Loucy (cell line): ENCODE data around the gene PRR36.

Source experiments
- H2AFZ ChIP-seq: fragments of 200-600 bp; sonication (generic); 2 replicates; pipeline ENCODE4 v1.6.0; 2016; ENCODE audit warnings: antibody characterized with exemption, mild to moderate bottlenecking, low read length, moderate library complexity
- H3F3A ChIP-seq: fragments of 200-600 bp; 2 replicates; pipeline ENCODE4 v1.6.0; 2016; ENCODE audit warnings: antibody characterized with exemption, low read depth, mild to moderate bottlenecking
- H3K27me3 ChIP-seq: fragments of 200-600 bp; sonication (generic); 2 replicates; pipeline ENCODE4 v1.6.1; 2014; ENCODE audit warnings: low read length, mild to moderate bottlenecking; ENCODE audit not compliant: insufficient read depth, poor library complexity, severe bottlenecking
- H3K36me3 ChIP-seq: fragments of 200-600 bp; sonication (generic); 2 replicates; pipeline ENCODE4 v1.6.1; 2016; ENCODE audit warnings: low read length; ENCODE audit not compliant: insufficient read depth
- H3K4me1 ChIP-seq: fragments of 200-600 bp; sonication (generic); 2 replicates; pipeline ENCODE4 v1.5.1; 2014; ENCODE audit warnings: low read length, mild to moderate bottlenecking; ENCODE audit not compliant: insufficient read depth, poor library complexity, severe bottlenecking
- H3K4me2 ChIP-seq: fragments of 200-600 bp; sonication (generic); 2 replicates; pipeline ENCODE4 v1.6.0; 2014; ENCODE audit warnings: antibody characterized with exemption, low read length, low read depth, mild to moderate bottlenecking; ENCODE audit not compliant: poor library complexity, severe bottlenecking
- H3K4me3 ChIP-seq: fragments of 200-600 bp; sonication (generic); 2 replicates; pipeline ENCODE4 v1.5.1; 2014; ENCODE audit warnings: low read length, mild to moderate bottlenecking, mixed read lengths; ENCODE audit not compliant: poor library complexity, severe bottlenecking
- H3K79me2 ChIP-seq: fragments of 200-600 bp; sonication (generic); 2 replicates; pipeline ENCODE4 v1.6.1; 2014; ENCODE audit warnings: low read length; ENCODE audit not compliant: insufficient read depth
- H3K9ac ChIP-seq: fragments of 200-600 bp; sonication (generic); 2 replicates; pipeline ENCODE4 v1.6.0; 2014; ENCODE audit warnings: mild to moderate bottlenecking, low read depth, low read length, moderate library complexity; ENCODE audit not compliant: poor library complexity, severe bottlenecking
- H3K9me2 ChIP-seq: fragments of 200-600 bp; sonication (generic); replicated peaks from 2 replicates; pipeline ENCODE4 v1.6.1; 2016; ENCODE audit warnings: low read depth, low read length, mixed read lengths
- H3K9me3 ChIP-seq: fragments of 200-600 bp; sonication (generic); 2 replicates; pipeline ENCODE4 v1.6.1; 2014; ENCODE audit warnings: mild to moderate bottlenecking, antibody characterized with exemption, low read length, low read depth; ENCODE audit not compliant: insufficient read depth
- H4K20me1 ChIP-seq: fragments of 200-600 bp; sonication (generic); 2 replicates; pipeline ENCODE4 v1.6.0; 2014; ENCODE audit warnings: antibody characterized with exemption, low read length, mild to moderate bottlenecking; ENCODE audit not compliant: insufficient read depth, poor library complexity, severe bottlenecking
- EZH2phosphoT487 ChIP-seq: fragments of 200-600 bp; IDR thresholded peaks from 2 replicates; pipeline ENCODE4 v1.6.1; 2018; ENCODE audit warnings: antibody characterized with exemption, mild to moderate bottlenecking, moderate library complexity, borderline replicate concordance
- TF ChIP-seq, protein P1 (sequence below): fragments of 200-600 bp; sonication (generic); conservative IDR thresholded peaks from 2 replicates; pipeline ENCODE4 v1.5.1; 2014; ENCODE audit warnings: mild to moderate bottlenecking, antibody characterized with exemption, low read length

Gene PRR36

GRCh38 chr19:7863157-7863970 is 10.8 kb downstream of the PRR36 start:
- TF ChIP-seq, protein P1, sequence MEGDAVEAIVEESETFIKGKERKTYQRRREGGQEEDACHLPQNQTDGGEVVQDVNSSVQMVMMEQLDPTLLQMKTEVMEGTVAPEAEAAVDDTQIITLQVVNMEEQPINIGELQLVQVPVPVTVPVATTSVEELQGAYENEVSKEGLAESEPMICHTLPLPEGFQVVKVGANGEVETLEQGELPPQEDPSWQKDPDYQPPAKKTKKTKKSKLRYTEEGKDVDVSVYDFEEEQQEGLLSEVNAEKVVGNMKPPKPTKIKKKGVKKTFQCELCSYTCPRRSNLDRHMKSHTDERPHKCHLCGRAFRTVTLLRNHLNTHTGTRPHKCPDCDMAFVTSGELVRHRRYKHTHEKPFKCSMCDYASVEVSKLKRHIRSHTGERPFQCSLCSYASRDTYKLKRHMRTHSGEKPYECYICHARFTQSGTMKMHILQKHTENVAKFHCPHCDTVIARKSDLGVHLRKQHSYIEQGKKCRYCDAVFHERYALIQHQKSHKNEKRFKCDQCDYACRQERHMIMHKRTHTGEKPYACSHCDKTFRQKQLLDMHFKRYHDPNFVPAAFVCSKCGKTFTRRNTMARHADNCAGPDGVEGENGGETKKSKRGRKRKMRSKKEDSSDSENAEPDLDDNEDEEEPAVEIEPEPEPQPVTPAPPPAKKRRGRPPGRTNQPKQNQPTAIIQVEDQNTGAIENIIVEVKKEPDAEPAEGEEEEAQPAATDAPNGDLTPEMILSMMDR, result no peak
- TF ChIP-seq EZH2phosphoT487, result no peak
- Histone ChIP-seq H2AFZ (no peak overlapping the region), H3K79me2 (no peaks in the 10 kb centered on the region), H3K4me2 (no peak overlapping the region), H3K36me3 (no peaks in the 10 kb centered on the region), H3K4me3 (no peak overlapping the region), H3K4me1 (no peaks in the 10 kb centered on the region), H3K9me3 (no peaks in the 10 kb centered on the region), H3F3A (no peaks in the 10 kb centered on the region), H4K20me1 (no peaks in the 10 kb centered on the region), H3K9me2 (no peaks in the 10 kb centered on the region), H3K27me3 (no peaks in the 10 kb centered on the region), H3K9ac (no peak overlapping the region)

DNA sequence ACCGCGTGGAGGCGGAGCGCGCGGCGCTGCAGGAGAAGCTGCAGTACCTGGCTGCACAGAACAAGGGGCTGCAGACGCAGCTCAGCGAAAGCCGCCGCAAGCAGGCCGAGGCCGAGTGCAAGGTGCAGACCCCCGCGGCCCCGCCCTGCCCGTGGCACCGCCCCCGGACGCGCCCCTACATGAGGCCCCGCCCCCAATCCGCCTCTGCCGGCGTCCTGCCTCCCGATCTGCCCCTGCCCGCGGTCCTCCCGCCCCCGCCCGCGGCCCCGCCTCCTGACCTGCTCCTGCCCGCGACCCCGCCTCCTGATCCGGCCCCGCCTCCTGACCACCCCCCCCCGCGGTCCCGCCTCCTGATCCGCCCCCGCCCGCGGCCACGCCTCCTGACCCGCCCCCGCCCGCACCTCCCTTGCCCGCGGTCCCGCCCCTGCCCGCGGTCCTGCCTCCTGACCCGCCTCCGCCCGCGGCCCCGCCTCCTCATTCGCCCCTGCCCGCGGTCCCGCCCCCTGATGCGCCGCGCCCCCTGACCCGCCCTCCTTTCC is 11.7 kb downstream of the PRR36 start:
- H3K36me3 ChIP-seq, result no peaks in the 10 kb centered on the region
- H3K4me1 ChIP-seq, result no peaks in the 10 kb centered on the region
- no peaks in the 10 kb centered on the region for H3K27me3 ChIP-seq
- no peak overlapping the region for H2AFZ ChIP-seq
- H3K9me2 ChIP-seq, result no peaks in the 10 kb centered on the region
- TF ChIP-seq, protein P1, result no peak
- no peak for TF ChIP-seq EZH2phosphoT487
- no peaks in the 10 kb centered on the region for H3K79me2 ChIP-seq
- no peaks in the 10 kb centered on the region for H3F3A ChIP-seq
- H3K4me2 ChIP-seq, result no peak overlapping the region
- no peak overlapping the region for H3K9ac ChIP-seq
- no peak overlapping the region for H3K4me3 ChIP-seq
- no peaks in the 10 kb centered on the region for H3K9me3 ChIP-seq
- no peaks in the 10 kb centered on the region for H4K20me1 ChIP-seq

GRCh38 chr19:7861619-7862412 is 12.4 kb downstream of the PRR36 start:
- no peak overlapping the region for H3K4me2 ChIP-seq
- H3K9me3 ChIP-seq, result no peaks in the 10 kb centered on the region
- no peaks in the 10 kb centered on the region for H3K79me2 ChIP-seq
- H3K4me3 ChIP-seq, result no peak overlapping the region
- H2AFZ ChIP-seq, result no peak overlapping the region
- TF ChIP-seq, protein P1, result no peak
- no peak for TF ChIP-seq EZH2phosphoT487
- H3K9ac ChIP-seq, result no peak overlapping the region
- H3K4me1 ChIP-seq, result no peaks in the 10 kb centered on the region
- H3K9me2 ChIP-seq, result no peaks in the 10 kb centered on the region
- H3K27me3 ChIP-seq, result no peaks in the 10 kb centered on the region
- no peaks in the 10 kb centered on the region for H3F3A ChIP-seq
- no peaks in the 10 kb centered on the region for H4K20me1 ChIP-seq
- H3K36me3 ChIP-seq, result no peaks in the 10 kb centered on the region
